GM15510 (cell line): ENCODE data around the gene USP5.

Experiments used
- POLR2A ChIP-seq: IDR thresholded peaks from 3 replicates; pipeline ENCODE4 v1.6.1; 2011; ENCODE audit warnings: borderline replicate concordance; ENCODE audit not compliant: insufficient read length; ENCODE audit errors: extremely low read depth

The USP5 gene

GRCh38 chr12:6830999-6831398 is 21.0 kb upstream of the USP5 start:
- TF ChIP-seq POLR2A, result no peak

DNA sequence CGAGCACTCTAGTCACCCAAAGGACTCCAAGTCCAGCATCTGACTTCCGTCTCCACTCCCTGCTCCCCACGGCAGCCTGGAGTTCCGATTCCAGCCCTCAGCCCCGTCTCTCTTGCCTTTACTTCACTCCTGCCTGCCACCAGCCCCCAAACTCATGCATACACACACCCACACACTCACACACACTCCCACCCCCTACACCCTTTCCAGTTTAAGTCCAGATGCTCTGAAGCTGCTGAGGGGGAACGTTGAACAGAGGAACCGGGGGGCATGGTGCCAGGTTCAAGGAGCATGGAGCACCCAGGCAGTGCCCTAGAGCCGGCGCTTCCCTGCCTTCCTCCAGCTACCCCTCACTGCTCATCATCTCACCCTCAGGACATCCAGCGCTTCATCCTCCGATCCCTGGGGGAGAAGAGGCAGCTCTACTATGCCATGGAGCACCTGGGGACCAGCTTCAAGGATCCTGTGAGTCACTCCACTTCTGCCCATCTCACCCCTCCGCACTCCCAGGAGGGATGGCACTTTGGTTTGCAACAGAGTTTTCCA is 20.4 kb upstream of the USP5 start:
- no peak for TF ChIP-seq POLR2A

- no peak for TF ChIP-seq POLR2A
Observed at GRCh38 chr12:6832125-6832524, 19.8 kb upstream of the USP5 start.

GRCh38 chr12:6833189-6833890 is 18.6 kb upstream of the USP5 start:
- TF ChIP-seq POLR2A, result no peak

DNA sequence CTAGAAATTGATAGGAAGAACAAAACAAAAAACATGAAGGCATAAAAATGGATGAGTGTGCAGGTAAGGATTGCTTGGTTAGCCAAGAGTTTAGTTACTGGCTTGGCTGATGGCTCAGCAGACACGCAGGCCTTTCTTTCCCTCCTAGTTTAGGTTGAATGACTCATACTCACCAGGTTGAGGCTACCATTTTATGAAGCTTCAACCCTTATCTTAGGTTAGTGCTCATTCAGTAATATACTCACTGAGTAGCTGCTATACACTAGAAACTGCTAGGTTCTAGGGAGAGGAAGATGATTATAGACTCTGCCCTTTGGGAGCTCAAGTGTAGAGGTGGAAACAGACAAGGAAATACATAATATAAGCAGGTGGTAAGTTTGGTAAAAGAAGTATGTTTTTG is 17.7 kb upstream of the USP5 start:
- no peak for TF ChIP-seq POLR2A

DNA sequence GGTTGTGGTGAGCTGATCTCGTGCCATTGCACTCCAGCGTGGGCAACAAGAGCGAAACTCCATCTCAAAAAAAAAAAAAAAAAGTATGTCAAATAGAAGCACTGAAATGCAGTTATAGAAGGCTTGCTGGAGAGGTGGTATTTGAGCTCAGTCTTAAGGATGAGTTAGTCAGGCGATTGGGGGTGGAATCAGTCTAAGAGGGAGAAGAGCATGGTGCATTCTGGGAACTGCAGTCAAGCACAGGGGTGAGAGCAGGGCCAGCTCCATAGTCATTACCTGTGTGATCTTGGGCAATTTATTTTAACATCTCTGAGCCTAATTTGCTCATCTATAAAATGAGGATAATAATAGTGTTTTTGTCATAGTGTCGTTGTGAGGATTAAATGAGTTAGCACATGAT is 17.1 kb upstream of the USP5 start:
- TF ChIP-seq POLR2A, result no peak

GRCh38 chr12:6836851-6837250 is 15.1 kb upstream of the USP5 start:
- no peak for TF ChIP-seq POLR2A

GRCh38 chr12:6837370-6838060 is 14.4 kb upstream of the USP5 start:
- TF ChIP-seq POLR2A, result no peak

GRCh38 chr12:6838854-6839253 is 13.1 kb upstream of the USP5 start:
- TF ChIP-seq POLR2A, result no peak

- no peak for TF ChIP-seq POLR2A
Observed at GRCh38 chr12:6839482-6840201, 12.3 kb upstream of the USP5 start.

- no peak for TF ChIP-seq POLR2A
Observed at GRCh38 chr12:6840330-6840729, 11.6 kb upstream of the USP5 start.

- TF ChIP-seq POLR2A, result no peak
Observed at GRCh38 chr12:6840761-6841515, 11.0 kb upstream of the USP5 start, which contains the start of gene GNB3. Gene GNB3, plus strand, starts transcription at chr12:6840925. Its CDS starts 363 bp downstream, at chr12:6841288.

GRCh38 chr12:6842075-6842474 is 9.9 kb upstream of the USP5 start:
- no peak for TF ChIP-seq POLR2A

GRCh38 chr12:6843118-6843902 is 8.6 kb upstream of the USP5 start:
- TF ChIP-seq POLR2A, result no peak
